ENCODE results near the gene PTPRN2. TPM values are rescaled to one million over a fixed set of nuclear protein-coding genes. Genes with fewer than 3 reads are reported as not detected.

Gene PTPRN2
- polyA plus RNA-seq, 1 donor: 5.7 TPM

- DNase-seq: no peak
These were observed 1066.4 kb downstream of the PTPRN2 start for GRCh38 chr7:157521061-157521731.

- DNase-seq: no peak
These were observed 1067.4 kb downstream of the PTPRN2 start for GRCh38 chr7:157520249-157520648.

GRCh38 chr7:157519798-157520244 is 1067.8 kb downstream of the PTPRN2 start:
- DNase-seq: no peak

GRCh38 chr7:157519246-157519645 is 1068.4 kb downstream of the PTPRN2 start:
- DNase-seq: no peak

GRCh38 chr7:157518514-157519175 is 1069.0 kb downstream of the PTPRN2 start:
- no peak for DNase-seq

- no peak for DNase-seq
These were observed 1069.7 kb downstream of the PTPRN2 start for GRCh38 chr7:157517782-157518513.

- DNase-seq: no peak
These were observed 1070.5 kb downstream of the PTPRN2 start for GRCh38 chr7:157516911-157517781.

- DNase-seq: no peak
These were observed 1071.3 kb downstream of the PTPRN2 start for GRCh38 chr7:157516311-157516710.

GRCh38 chr7:157515342-157516041 is 1072.1 kb downstream of the PTPRN2 start:
- DNase-seq: no peak

GRCh38 chr7:157514746-157515145 is 1072.9 kb downstream of the PTPRN2 start:
- no peak for DNase-seq

- DNase-seq: no peak
These were observed 1073.3 kb downstream of the PTPRN2 start for GRCh38 chr7:157514306-157514705.

GRCh38 chr7:157513682-157514081 is 1073.9 kb downstream of the PTPRN2 start:
- no peak for DNase-seq

- no peak for DNase-seq
These were observed 1074.4 kb downstream of the PTPRN2 start for GRCh38 chr7:157513162-157513621.

GRCh38 chr7:157509226-157509625 is 1078.4 kb downstream of the PTPRN2 start:
- DNase-seq: no peak

- no peak for DNase-seq
These were observed 1079.1 kb downstream of the PTPRN2 start for GRCh38 chr7:157508477-157508881.

- DNase-seq: no peak
These were observed 1079.6 kb downstream of the PTPRN2 start for GRCh38 chr7:157507987-157508386.

GRCh38 chr7:157506268-157506667 is 1081.4 kb downstream of the PTPRN2 start:
- DNase-seq: no peak

GRCh38 chr7:157505646-157506045 is 1082.0 kb downstream of the PTPRN2 start:
- DNase-seq: no peak

- DNase-seq: no peak
These were observed 1084.4 kb downstream of the PTPRN2 start for GRCh38 chr7:157503229-157503628.

GRCh38 chr7:157502701-157503111 is 1084.9 kb downstream of the PTPRN2 start:
- DNase-seq: no peak

GRCh38 chr7:157501581-157501980 is 1086.0 kb downstream of the PTPRN2 start:
- no peak for DNase-seq

Data from left kidney (tissue), 2 donors.